ENCODE data around the gene TLE4. TPM values are rescaled to one million over a fixed set of nuclear protein-coding genes. Genes with fewer than 3 reads are reported as not detected.

The TLE4 gene
- total RNA-seq, 4 donors from 2014 or later: 30.5 to 66.2 (median 46.4) TPM

DNA sequence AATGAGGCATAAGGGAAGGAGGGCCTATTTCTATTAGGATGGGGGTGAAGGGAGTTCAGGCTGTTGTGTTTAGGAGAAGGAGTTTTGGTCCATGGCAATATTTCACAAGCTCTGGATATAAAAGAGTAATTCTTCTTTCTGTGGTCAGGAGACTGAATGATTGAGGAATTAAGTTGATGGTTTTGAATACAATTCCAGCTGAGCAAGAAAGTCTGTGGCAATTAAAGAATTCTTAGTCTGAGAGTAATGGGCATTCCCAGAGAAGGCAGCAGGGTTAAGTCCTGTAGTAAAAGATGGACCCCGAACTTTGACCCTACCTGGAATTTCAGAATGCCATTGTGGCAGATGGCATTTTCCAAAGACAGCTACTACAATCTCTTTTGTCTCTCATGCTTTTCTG is 202.6 kb downstream of the TLE4 start:
- TF ChIP-seq EP300 (IDR thresholded peaks at IDR 0.05): no peak
- no peak for TF ChIP-seq POLR2AphosphoS5 (IDR thresholded peaks at IDR 0.05)
- no peak for TF ChIP-seq POLR2A (IDR thresholded peaks at IDR 0.05)
- TF ChIP-seq, protein P1, sequence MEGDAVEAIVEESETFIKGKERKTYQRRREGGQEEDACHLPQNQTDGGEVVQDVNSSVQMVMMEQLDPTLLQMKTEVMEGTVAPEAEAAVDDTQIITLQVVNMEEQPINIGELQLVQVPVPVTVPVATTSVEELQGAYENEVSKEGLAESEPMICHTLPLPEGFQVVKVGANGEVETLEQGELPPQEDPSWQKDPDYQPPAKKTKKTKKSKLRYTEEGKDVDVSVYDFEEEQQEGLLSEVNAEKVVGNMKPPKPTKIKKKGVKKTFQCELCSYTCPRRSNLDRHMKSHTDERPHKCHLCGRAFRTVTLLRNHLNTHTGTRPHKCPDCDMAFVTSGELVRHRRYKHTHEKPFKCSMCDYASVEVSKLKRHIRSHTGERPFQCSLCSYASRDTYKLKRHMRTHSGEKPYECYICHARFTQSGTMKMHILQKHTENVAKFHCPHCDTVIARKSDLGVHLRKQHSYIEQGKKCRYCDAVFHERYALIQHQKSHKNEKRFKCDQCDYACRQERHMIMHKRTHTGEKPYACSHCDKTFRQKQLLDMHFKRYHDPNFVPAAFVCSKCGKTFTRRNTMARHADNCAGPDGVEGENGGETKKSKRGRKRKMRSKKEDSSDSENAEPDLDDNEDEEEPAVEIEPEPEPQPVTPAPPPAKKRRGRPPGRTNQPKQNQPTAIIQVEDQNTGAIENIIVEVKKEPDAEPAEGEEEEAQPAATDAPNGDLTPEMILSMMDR (IDR thresholded peaks at IDR 0.05): no peak
- H3K9me3 ChIP-seq: no peaks in the 10 kb centered on the region
- H3K27ac ChIP-seq: no peak overlapping the region
- no peaks in the 10 kb centered on the region for H3K4me1 ChIP-seq
- no peaks in the 10 kb centered on the region for H3K27me3 ChIP-seq
- no peak for ATAC-seq
- WGBS, 2 donors (ENCODE audit: low coverage in 1 of 2): 91% methylated on average over 1 of the region's 1 CpG; no CpG with 5 or more reads in 1 of the 2 donors
- no peaks in the 10 kb centered on the region for H3K36me3 ChIP-seq
- H3K4me3 ChIP-seq: no peak overlapping the region
